Osteocyte (in vitro differentiated cells): ENCODE data around the gene TMEM215. TPM values are rescaled to one million over a fixed set of nuclear protein-coding genes. Genes with fewer than 3 reads are reported as not detected.

ENCODE experiments used
- DNase-seq: peaks from one replicate; pipeline ENCODE4 v3.0.0; 2021; ENCODE audit warnings: mixed read lengths; ENCODE audit not compliant: unreplicated experiment; ENCODE audit errors: extremely low spot score
- H3K27ac Mint-ChIP-seq: one replicate; pipeline ENCODE4 v1.8.0; 2021; ENCODE audit warnings: mild to moderate bottlenecking, mixed read lengths; ENCODE audit not compliant: unreplicated experiment
- H3K27me3 Mint-ChIP-seq: one replicate; pipeline ENCODE4 v1.8.0; 2021; ENCODE audit warnings: mixed read lengths; ENCODE audit not compliant: unreplicated experiment
- H3K36me3 Mint-ChIP-seq: one replicate; pipeline ENCODE4 v1.8.0; 2021; ENCODE audit warnings: mixed read lengths; ENCODE audit not compliant: unreplicated experiment
- H3K4me1 Mint-ChIP-seq: one replicate; pipeline ENCODE4 v1.8.0; 2021; ENCODE audit warnings: mixed read lengths; ENCODE audit not compliant: unreplicated experiment
- H3K4me3 Mint-ChIP-seq: one replicate; pipeline ENCODE4 v1.8.0; 2021; ENCODE audit warnings: mild to moderate bottlenecking, moderate library complexity, mixed read lengths; ENCODE audit not compliant: unreplicated experiment
- H3K9me3 Mint-ChIP-seq: one replicate; pipeline ENCODE4 v1.8.0; 2021; ENCODE audit warnings: mixed read lengths; ENCODE audit not compliant: unreplicated experiment
- long read RNA-seq: library from polyadenylated mRNA; unstranded; transcript quantifications from one replicate; pipeline ENCODE4 v2.0.0, GENCODE V29; 2021
- total RNA-seq: library from RNA; stranded (reverse); gene quantifications from 2 replicates; pipeline ENCODE4 v1.2.1, GENCODE V29; 2021
- TF ChIP-seq, protein P1 (sequence below): fragments of 200-600 bp; sonication (generic); IDR thresholded peaks from 2 replicates; pipeline ENCODE4 v1.5.0; 2021; ENCODE audit warnings: antibody characterized with exemption, mild to moderate bottlenecking, moderate library complexity

The TMEM215 gene, protein sequence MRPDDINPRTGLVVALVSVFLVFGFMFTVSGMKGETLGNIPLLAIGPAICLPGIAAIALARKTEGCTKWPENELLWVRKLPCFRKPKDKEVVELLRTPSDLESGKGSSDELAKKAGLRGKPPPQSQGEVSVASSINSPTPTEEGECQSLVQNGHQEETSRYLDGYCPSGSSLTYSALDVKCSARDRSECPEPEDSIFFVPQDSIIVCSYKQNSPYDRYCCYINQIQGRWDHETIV
- not detected in 2 replicates for total RNA-seq
- long read RNA-seq = 0 reads

DNA sequence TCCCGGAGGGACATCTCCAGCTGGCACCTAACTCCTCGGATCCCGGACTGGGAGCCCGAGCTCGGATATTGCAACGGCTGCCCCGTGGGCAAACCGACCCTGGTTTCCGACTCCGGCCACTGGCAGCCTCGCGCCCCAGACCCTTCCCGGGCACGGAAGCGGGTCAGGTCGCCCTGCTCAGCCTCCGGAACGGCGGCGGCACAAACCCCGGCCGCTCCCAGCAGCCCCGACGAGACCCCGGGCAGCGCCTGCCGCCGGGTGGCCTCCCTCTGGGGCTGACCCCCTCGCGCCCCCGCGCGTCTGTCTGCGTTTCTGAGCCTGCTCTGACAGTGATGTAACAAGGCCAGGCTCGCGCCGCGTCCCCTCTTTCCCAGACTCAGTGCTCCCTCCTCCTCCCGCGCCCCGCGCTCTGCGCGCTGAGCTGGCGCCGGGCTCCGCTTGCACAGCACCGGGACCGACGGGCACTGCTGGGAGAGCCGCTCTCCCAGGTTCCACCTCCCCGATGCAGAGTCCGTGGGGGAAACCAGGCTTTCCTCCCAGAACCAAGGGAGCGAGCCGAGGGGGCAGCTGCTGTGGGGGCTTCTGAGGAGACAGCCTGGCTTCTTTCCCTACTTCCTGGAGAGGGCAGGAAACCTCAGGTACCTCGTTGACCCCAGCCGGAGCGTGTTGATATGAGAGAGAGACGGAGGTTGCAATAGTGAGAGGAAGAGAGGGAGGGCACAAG lies at the start of gene TMEM215:
Gene TMEM215 (plus strand): TSS at position 373 of the 724 bp plus-strand sequence. CDS start 644 bp downstream, outside the sequence.
- no peaks in the 10 kb centered on the region for H3K4me1 Mint-ChIP-seq
- H3K4me3 Mint-ChIP-seq = peak within 1 kb of the TSS; percentile 4
- H3K36me3 Mint-ChIP-seq = no peaks in the 10 kb centered on the region
- no peak within 1 kb of the TSS for H3K27ac Mint-ChIP-seq
- peak; percentile 85 for DNase-seq
- no peaks in the 10 kb centered on the region for H3K9me3 Mint-ChIP-seq
- TF ChIP-seq, protein P1, sequence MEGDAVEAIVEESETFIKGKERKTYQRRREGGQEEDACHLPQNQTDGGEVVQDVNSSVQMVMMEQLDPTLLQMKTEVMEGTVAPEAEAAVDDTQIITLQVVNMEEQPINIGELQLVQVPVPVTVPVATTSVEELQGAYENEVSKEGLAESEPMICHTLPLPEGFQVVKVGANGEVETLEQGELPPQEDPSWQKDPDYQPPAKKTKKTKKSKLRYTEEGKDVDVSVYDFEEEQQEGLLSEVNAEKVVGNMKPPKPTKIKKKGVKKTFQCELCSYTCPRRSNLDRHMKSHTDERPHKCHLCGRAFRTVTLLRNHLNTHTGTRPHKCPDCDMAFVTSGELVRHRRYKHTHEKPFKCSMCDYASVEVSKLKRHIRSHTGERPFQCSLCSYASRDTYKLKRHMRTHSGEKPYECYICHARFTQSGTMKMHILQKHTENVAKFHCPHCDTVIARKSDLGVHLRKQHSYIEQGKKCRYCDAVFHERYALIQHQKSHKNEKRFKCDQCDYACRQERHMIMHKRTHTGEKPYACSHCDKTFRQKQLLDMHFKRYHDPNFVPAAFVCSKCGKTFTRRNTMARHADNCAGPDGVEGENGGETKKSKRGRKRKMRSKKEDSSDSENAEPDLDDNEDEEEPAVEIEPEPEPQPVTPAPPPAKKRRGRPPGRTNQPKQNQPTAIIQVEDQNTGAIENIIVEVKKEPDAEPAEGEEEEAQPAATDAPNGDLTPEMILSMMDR = no peak
- peaks cover 75% of the 10 kb centered on the region for H3K27me3 Mint-ChIP-seq

DNA sequence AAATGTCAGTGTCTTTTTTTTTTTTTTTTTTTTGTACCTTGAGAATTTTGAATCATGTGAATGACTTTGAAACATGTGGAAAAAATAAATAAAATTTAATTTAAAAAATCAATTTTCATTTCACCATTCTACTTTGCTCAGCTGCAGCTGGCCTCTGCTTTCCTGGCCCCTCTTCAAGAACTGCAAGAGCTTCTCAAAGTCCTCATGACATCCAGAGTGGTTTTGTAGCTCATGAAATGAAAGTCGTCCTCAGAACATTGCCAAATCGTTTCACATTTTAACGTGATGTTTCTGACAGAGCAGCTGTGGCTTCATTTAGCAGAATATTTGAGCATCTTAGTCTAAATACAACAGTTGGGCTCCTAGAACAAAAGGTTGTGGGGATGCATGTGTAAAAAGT lies 47.9 kb upstream of the TMEM215 start:
- Mint-ChIP-seq H3K27ac (no peak overlapping the region), H3K27me3 (no peaks in the 10 kb centered on the region), H3K36me3 (no peaks in the 10 kb centered on the region), H3K4me3 (no peak overlapping the region), H3K4me1 (no peaks in the 10 kb centered on the region), H3K9me3 (no peaks in the 10 kb centered on the region)
- DNase-seq = no peak
- TF ChIP-seq, protein P1 = no peak

DNA sequence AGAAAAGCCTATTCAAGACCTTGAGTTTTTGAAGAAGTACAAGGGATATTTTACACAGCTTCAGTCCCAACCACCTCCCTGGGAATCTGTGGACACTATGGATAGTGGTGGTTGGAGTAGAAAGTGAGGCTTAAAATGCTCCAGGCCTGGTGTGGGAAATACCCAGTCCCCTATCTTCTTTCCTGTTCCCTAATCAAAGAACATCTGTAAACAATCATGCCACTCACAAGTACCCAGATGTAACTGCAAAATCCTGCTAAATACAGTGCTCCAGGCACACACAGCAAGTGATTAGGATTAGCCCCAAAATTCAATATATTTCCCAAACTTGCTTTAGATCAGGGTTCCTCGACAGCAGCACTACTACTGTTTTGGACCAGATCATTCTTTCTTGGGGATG lies 46.0 kb upstream of the TMEM215 start:
- Mint-ChIP-seq H3K4me1 (peaks cover 9% of the 10 kb centered on the region), H3K27ac (no peak overlapping the region), H3K27me3 (no peaks in the 10 kb centered on the region), H3K9me3 (no peaks in the 10 kb centered on the region), H3K36me3 (no peaks in the 10 kb centered on the region), H3K4me3 (no peak overlapping the region)
- no peak for DNase-seq
- TF ChIP-seq, protein P1 = no peak

DNA sequence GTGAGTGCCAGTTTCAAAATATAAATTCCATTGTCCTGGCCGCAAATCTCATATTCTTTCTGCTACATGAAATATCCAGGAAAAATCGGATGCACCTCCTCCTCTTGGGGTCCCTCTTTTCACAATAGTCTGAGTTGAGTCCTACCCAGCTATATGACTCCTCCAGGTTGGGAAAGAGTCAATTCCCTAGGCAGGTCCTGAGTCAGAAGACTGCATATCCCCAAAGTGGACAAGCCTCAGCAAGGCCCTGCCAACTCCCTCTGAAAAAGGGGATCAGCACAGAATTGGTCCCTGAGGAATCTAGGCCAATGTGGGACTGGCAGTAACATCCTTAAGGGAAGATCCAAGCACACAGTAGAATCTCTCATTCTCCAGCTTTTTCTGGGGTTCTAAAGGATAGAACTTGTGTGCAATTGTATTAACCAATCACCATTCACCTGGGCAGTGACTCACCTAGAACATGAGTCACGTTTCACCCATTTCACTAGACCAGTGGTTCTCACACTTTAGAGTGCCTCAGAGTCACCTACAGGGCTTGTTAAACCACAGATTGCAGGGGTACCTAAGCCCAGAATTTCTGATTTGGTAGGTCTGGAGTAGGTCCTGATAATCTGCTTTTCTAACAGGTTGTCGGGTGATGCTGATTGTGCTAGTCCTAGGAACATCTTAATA lies 44.7 kb upstream of the TMEM215 start:
- TF ChIP-seq, protein P1 = no peak

DNA sequence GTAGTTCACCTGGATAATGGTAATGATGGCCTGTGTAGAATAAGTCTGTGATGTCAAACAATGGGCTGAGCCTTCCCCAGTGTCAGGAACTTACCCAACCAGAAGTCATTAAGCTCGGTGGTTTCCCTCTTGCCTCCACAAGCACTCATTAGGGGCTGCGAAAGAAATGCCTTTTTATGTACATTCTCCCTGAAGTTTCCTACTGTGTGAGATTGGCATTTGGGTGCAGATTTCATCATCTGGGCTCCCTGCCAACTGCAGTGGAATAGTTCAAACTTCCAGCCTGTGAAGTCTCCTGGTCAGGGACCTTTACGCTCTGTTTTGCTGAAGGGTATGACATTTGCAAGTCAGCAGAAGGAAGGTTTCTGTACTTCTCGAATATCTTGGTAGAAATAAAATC lies 41.6 kb upstream of the TMEM215 start:
- Mint-ChIP-seq H3K36me3 (no peaks in the 10 kb centered on the region), H3K4me3 (no peak overlapping the region), H3K27ac (peak overlapping the region; percentile 12), H3K27me3 (no peaks in the 10 kb centered on the region), H3K4me1 (peaks cover 14% of the 10 kb centered on the region), H3K9me3 (no peaks in the 10 kb centered on the region)
- DNase-seq = no peak
- TF ChIP-seq, protein P1 = no peak

More for the DNA sequence above, 44.7 kb upstream of the TMEM215 start:
- Mint-ChIP-seq H3K27me3 (no peaks in the 10 kb centered on the region), H3K4me3 (no peak overlapping the region), H3K27ac (no peak overlapping the region), H3K9me3 (no peaks in the 10 kb centered on the region), H3K4me1 (peaks cover 14% of the 10 kb centered on the region), H3K36me3 (no peaks in the 10 kb centered on the region)
- no peak for DNase-seq
